ENCODE data around the gene FANK1. TPM values are rescaled to one million over a fixed set of nuclear protein-coding genes. Genes with fewer than 3 reads are reported as not detected.
"Not testable (repeated sequence)": the region's sequence is repeated elsewhere in the genome, so short reads cannot be mapped to it uniquely, and the experiment has no call there.

The FANK1 gene
- total RNA-seq, 6 donors from 2014 or later: 2.1 to 42.9 (median 16.6) TPM

DNA sequence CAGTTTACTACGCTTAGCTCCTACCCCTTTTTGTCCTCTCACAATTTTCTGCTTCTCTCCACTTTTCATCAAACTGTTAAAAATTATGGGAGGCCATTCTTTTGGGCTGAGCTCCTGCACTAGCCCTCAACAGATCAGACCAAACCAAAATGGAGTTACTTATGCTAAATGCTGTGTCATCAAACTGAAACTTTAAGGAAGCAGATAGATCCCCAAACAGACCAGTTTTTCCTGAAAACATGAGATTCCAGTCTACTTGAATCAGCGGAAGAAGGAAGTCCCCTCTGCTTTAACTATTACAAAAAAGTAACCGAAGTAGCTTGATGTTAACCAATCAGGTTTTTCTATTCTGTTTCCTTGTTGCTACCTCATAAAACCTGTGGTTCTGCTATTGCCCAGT lies 20.6 kb downstream of the FANK1 start:
- DNase-seq (no peak), ATAC-seq (ENCODE audit: low FRiP score in 2 of 2) (peak; percentile 8 to 66)
- Histone ChIP-seq H3K27me3 (no peaks in the 10 kb centered on the region), H3K36me3 (no peaks in the 10 kb centered on the region), H3K27ac (no peak overlapping the region), H3K9me3 (peaks cover 0 to 3% (median 0%) of the 10 kb centered on the region in 4 donors), H3K4me1 (no peaks in the 10 kb centered on the region), H3K4me3 (no peak overlapping the region)
- TF ChIP-seq POLR2AphosphoS5 (IDR thresholded peaks at IDR 0.05) (no peak), CTCF (IDR thresholded peaks at IDR 0.05) (no peak), POLR2A (IDR thresholded peaks at IDR 0.05) (no peak), EP300 (IDR thresholded peaks at IDR 0.05) (no peak)
- WGBS, 2 donors: 70 to 75% methylated on average over 3 of the region's 3 CpGs

DNA sequence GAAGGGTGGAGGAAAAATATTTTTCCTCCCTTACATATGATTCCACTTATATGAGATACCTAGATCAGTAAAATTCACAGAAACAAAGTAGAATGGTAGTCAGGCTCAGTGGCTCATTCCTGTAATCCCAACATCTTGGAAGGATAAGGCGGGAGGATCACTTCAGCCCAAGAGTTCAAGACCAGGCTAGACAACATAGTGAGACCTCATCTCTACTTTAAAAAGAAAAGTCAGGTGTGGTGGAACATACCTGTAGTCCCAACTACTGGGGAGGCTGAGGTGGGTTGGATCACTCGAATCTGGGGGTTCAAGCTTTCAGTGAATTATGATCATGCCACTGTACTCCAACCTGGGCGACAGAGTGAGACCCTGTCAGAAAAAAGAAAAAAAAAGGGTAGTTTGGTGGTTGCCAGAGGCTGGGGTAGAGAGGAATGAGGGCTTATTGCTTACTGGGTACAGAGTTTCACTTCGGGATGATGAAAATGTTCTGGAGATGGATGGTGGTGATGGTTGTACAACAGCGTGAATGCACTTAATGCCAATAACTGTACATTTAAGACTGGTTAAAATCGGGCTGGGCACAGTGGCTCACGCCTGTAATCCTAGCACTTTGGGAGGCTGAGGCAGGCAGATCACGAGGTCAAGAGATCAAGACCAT lies 21.5 kb downstream of the FANK1 start:
- not testable (repeated sequence) for H3K27ac ChIP-seq, H3K36me3 ChIP-seq, H3K27me3 ChIP-seq, DNase-seq, H3K4me1 ChIP-seq, H3K4me3 ChIP-seq, H3K9me3 ChIP-seq
- ATAC-seq (ENCODE audit: low FRiP score in 2 of 2): peak; percentile 48 to 63
- 86 to 87% methylated on average over 8 of the region's 8 CpGs for WGBS, 2 donors

- not testable (repeated sequence) for H3K9me3 ChIP-seq; ATAC-seq (ENCODE audit: low FRiP score in 2 of 2); H3K27ac ChIP-seq; DNase-seq; H3K4me3 ChIP-seq; H3K4me1 ChIP-seq; H3K27me3 ChIP-seq; H3K36me3 ChIP-seq
- WGBS, 2 donors: 93 to 100% methylated on average over 2 of the region's 2 CpGs
Observed at GRCh38 chr10:125921643-125922306, 25.4 kb downstream of the FANK1 start.

DNA sequence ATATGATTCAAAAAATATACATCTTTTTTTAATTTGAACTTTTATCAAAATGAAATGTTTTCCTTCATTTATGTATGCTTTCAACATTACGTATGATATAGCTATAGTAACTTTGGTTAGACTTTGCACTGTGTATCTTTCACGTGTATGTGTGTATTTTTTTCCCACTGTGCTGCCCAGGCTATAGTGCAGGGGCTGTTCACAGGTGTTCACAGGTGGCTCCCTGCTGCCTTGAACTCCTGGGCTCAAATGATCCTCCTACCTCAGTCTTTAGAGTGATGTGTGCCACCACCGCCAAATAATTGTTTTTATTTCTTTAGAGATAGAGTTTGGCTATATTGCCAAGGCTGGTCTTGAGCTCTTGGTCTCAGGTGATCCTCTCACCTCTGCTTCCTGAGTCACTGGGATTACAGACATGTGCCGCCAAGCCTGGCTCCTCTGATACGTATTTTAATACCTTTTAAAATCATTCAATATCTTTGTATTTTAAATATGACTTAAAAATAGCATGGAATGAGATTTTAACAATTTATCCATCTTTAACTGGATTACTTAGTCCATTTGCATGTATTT lies 29.0 kb downstream of the FANK1 start:
- 77 to 83% methylated on average over 5 of the region's 5 CpGs for WGBS, 2 donors
- ATAC-seq (ENCODE audit: low FRiP score in 2 of 2) (peak; percentile 28 to 49), DNase-seq (no peak)
- Histone ChIP-seq H3K27me3 (no peaks in the 10 kb centered on the region), H3K36me3 (no peaks in the 10 kb centered on the region), H3K9me3 (no peaks in the 10 kb centered on the region), H3K4me3 (no peak overlapping the region), H3K27ac (no peak overlapping the region), H3K4me1 (no peaks in the 10 kb centered on the region)
- TF ChIP-seq CTCF (IDR thresholded peaks at IDR 0.05): no peak

DNA sequence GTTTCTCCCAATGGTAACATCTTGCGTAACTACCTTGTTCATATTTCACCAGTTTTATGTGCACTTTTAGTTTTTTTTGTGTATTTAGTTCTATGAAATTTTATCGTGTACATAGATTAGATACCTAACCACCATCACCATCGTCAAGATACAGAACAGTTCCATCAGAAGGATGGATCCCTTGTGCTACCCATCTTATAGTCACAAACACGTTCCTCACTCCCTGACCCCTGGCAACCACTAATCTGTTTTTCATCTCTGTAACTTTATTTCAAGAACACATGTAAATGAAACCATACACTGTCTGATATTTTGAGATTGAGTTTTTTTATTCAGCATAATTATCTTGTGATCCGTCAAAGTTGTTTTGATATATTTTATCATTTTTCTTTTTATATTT lies 29.9 kb downstream of the FANK1 start:
- H3K4me3 ChIP-seq: no peak overlapping the region
- no peaks in the 10 kb centered on the region for H3K27me3 ChIP-seq
- WGBS, 2 donors: 52 to 63% methylated on average over 5 of the region's 5 CpGs
- no peaks in the 10 kb centered on the region for H3K4me1 ChIP-seq
- no peak for DNase-seq
- H3K27ac ChIP-seq: no peak overlapping the region
- TF ChIP-seq CTCF (IDR thresholded peaks at IDR 0.05): no peak
- no peak for TF ChIP-seq POLR2A (IDR thresholded peaks at IDR 0.05)
- TF ChIP-seq EP300 (IDR thresholded peaks at IDR 0.05): no peak
- no peak for TF ChIP-seq POLR2AphosphoS5 (IDR thresholded peaks at IDR 0.05)
- H3K36me3 ChIP-seq: no peaks in the 10 kb centered on the region
- H3K9me3 ChIP-seq: no peaks in the 10 kb centered on the region
- peak; percentile 69 to 78 for ATAC-seq (ENCODE audit: low FRiP score in 2 of 2)

DNA sequence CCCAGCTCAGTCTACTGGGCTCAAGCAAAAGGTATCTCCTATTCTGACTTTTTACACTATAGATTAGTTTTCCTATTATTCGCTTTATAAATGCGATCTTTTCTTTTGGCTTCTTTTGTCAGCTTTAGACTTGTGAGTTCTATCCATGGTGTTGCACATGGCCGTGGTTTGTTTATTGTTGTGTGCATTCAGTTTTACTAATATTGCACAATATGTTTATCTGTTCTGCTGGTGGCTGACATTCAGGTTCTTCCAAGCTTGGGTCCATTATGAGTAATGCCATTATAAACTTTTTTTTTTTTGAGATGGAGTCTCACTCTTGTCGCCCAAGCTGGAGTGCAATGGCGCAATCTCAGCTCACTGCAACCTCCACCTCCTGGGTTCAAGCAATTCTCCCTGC lies 30.9 kb downstream of the FANK1 start:
- H3K27me3 ChIP-seq, DNase-seq, H3K9me3 ChIP-seq, H3K36me3 ChIP-seq, H3K4me1 ChIP-seq, H3K4me3 ChIP-seq, H3K27ac ChIP-seq: not testable (repeated sequence)
- peak in 1 of 2 donors; percentile 43 for ATAC-seq (ENCODE audit: low FRiP score in 2 of 2)
- 68 to 84% methylated on average over 5 of the region's 5 CpGs for WGBS, 2 donors

All from upper lobe of left lung (tissue), 6 donors.